NCI-H2196 (cell line): Measurements from ENCODE around the gene MRC1.
"Not testable (repeated sequence)": the region's sequence is repeated elsewhere in the genome, so short reads cannot be mapped to it uniquely, and the experiment has no call there.

ENCODE experiments used
- DNase-seq: peaks from one replicate; lab custom pipeline; 2025; ENCODE audit not compliant: unreplicated experiment; lab: John Stamatoyannopoulos, UW

Gene MRC1

DNA sequence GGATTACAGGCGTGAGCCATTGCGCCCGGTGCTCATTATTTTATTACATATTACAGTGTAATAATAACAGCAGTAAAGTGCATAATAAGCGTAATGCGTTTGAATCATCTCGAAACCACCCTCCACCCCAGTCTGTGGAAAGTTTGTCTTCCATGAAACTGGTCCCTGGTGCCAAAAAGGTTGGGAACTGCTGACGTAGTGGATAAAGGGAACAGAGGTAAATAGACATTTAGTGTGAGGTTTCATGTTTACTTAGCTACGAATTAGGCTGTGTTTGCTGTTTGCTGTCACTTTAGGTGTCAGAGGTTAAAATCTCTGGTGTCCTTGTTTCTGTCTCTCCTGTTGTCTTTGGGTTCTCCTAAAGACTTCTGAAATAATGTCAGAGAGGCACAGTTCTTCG, 82.3 kb downstream of the MRC1 start:
- no peak for DNase-seq

- DNase-seq, result no peak
These were observed 95.4 kb downstream of the MRC1 start for GRCh38 chr10:17904564-17904963.

- DNase-seq, result no peak
These were observed 96.3 kb downstream of the MRC1 start for GRCh38 chr10:17905491-17905890.

DNA sequence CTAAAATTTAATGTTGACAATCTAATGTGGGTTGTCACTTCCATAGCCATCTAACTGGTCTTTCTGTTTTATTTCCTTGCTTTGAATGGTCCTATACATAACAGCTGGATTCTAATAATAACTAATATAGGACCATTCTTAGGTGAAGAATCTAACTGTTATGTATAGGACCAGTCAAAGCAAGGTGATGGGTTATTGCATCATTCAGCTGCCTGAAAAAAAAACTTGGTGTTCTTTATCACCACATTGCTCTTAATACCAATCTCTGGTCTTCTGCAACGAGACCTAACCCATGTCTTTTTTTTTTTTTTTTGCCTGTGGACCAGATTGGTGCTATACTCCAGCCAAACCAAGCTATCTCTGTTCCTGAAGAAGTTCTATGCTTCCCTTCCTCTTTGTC, 96.9 kb downstream of the MRC1 start:
- DNase-seq, result no peak

DNA sequence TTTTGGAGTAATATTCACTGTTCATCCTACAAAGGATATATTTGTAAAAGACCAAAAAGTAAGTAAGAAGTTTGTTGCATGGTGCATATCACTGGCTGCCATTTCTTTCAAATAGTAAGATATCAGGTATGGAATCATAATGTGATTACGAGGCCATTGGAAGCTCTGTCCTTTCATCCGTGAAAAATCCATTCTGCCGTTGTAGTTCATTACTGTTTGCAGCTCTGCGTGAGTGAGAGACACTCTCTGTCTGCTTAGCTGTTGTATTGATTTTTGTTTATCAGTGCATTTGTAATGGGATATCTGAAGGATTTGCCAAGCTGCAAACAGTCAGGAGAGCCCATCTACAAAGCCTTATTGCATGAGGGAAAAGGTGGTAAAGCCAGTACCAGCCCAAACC, 98.5 kb downstream of the MRC1 start:
- no peak for DNase-seq

GRCh38 chr10:17910125-17910789, 101.1 kb downstream of the MRC1 start:
- DNase-seq, result no peak

DNA sequence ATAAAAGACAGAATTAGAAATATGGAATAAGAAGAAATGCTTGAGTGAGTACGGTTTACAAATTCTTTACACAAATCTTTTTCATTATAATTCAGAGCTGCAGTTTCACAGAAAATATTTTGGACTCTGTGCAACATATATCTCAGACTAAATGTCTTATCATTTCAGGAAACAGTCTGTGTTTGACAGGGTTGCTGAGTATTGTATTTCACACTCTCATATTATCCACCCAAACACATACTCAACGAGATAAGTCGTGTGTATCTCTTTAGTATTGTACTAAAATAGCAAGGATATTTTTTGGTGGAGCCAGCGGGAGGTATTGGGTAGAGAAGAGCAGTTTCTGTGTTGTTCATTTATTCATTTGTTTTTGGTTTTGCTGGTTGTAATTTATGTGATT, 103.6 kb downstream of the MRC1 start:
- DNase-seq, result no peak

- no peak for DNase-seq
These were observed 104.5 kb downstream of the MRC1 start for GRCh38 chr10:17913604-17914003.

DNA sequence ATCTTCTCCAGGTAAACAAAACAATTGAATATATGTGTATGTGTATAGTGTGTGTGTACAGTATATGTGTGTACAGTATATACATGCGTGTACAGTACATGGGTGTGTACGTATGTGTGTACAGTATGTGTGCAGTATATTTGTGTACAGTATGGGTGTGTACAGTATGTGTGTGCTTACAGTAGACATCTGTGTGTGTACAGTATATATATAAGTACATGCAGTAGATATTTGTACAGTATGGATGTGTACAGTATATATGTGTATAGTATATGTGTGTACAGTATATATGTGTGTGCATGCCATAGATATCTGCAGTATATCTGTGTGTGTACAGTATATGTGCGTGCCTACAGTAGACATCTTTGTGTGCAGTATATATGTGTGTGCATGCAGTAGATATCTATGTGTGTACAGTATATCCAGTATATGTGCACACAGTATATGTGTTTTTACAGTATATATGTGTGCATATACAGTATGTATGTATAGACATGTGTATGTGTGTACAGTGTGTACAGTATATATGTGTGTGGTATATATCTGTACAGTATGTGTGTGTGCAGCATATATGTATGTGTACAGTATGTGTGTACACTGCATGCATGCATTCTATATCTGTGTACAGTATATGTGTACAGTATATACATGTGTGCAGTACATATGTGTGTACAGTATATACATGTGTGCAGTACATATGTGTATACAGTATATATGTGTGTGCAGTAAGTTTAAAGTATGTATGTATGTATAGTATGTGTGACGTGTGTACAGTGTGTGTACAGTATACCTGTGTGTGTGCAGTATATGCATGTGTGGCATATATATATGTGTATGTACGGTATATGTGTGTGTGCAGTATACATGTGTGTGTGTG, 105.3 kb downstream of the MRC1 start:
- no peak for DNase-seq

DNA sequence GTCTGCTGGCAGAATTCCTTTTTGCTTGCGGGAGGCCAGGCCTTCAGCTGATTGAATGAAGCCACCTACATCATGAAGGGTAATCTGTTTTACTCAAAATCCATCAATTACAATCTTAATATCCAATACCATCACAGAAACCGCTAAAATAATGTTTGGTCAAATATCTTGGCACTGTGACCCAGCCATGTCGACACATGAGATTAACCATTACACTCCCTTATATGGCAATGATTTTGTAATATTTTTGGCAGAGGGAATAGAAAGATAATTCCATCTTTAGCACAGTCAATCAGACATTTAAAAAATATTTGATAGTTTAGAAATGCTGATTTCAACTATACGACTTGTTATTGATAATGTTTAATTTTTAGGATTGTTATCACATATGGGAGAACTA, 106.0 kb downstream of the MRC1 start:
- no peak for DNase-seq

DNA sequence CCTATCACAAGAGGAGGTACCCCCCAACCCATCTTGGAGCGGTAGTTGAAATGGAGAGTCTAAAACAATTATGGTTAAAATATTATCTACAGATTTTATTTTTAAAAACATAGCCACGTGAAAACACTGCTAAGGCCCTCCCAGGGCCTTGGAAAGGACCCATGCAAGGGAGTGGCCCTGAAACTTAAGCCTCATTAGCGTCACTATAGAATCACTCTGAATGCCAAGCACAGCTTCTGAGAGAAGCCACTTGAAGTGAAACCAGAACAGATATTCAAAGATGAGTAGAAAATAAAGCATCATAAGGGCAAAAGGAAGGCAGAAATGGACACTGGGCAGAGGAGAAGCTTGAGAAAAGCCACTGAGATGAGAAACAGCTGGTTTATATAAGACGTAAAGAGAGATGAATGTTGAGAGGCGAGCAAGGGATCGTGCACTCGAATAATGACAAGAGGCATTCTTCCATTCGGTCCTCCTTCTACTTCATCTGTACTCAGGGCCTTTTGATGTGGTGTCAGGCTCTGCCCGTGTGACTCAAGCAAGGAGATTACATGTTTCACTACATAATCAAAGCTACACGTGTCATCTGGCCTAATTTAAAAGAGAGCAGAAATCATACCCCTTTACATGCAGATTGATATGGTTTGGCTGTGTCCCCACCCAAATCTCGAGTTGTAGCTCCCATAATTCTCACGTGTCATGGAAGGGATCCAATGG, 109.2 kb downstream of the MRC1 start:
- DNase-seq, result no peak

- DNase-seq, result no peak
These were observed 112.2 kb downstream of the MRC1 start for GRCh38 chr10:17921378-17921777.

GRCh38 chr10:17923728-17924127, 114.6 kb downstream of the MRC1 start:
- DNase-seq, result no peak

- DNase-seq, result no peak
These were observed 134.0 kb downstream of the MRC1 start for GRCh38 chr10:17943033-17943745.

GRCh38 chr10:17950269-17950668, 141.1 kb downstream of the MRC1 start:
- not testable (repeated sequence) for DNase-seq

DNA sequence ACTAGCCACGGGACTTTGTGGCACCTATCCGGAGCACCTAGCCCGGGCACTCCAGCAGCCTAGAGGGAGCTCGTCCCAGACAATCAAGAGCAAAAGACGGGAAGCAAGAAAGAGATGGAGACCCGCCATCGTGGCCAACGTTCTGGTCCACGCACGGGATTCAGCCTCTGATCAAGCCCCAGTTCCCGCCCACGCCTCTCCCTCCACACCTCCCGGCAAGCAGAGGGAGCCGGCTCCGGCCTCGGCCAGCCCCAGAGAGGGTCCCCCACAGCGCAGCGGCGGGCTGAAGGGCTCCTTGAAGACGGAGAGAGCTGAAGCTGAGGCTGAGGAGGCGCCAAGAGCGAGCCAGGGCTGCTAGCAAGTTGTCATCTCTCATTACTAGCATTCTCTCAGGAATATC, 141.6 kb downstream of the MRC1 start:
- no peak for DNase-seq

GRCh38 chr10:17951868-17952371, 142.8 kb downstream of the MRC1 start, which contains the start of gene SLC39A12:
TSS of gene SLC39A12 (plus strand) at chr10:17951918. CDS start at chr10:17953277, 1,359 bp downstream.
- DNase-seq, result no peak

- not testable (repeated sequence) for DNase-seq
These were observed 145.2 kb downstream of the MRC1 start for GRCh38 chr10:17954372-17954771.

- no peak for DNase-seq
These were observed 145.7 kb downstream of the MRC1 start for GRCh38 chr10:17954861-17955260.

GRCh38 chr10:17958049-17958448, 148.9 kb downstream of the MRC1 start:
- DNase-seq, result no peak

DNA sequence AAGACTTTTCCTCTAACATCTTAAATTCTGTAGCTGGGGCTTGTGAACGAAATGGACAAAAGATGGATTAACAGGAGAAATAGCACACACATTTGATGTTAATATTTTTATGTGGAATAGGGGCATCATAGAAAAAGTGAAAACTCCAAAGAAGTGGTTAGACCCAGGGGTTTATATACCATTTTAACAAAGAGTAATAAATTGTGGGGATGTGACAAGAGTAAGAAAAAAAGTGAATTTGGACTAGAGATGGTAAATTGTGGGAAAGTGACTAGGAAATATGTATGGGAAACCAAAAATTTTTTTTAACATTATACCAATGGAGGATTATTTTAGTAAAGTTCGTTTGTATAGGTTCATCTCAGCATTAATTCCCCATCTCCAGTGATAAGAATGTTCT, 150.7 kb downstream of the MRC1 start:
- DNase-seq, result no peak
